Femur (tissue), 1 donor: ENCODE results near the gene COX6B1.
"Not testable (repeated sequence)": the region's sequence is repeated elsewhere in the genome, so short reads cannot be mapped to it uniquely, and the experiment has no call there.

Experiments used
- DNase-seq: peaks from one replicate; pipeline ENCODE4 v3.0.0-alpha.2; 2017

The COX6B1 gene

DNA sequence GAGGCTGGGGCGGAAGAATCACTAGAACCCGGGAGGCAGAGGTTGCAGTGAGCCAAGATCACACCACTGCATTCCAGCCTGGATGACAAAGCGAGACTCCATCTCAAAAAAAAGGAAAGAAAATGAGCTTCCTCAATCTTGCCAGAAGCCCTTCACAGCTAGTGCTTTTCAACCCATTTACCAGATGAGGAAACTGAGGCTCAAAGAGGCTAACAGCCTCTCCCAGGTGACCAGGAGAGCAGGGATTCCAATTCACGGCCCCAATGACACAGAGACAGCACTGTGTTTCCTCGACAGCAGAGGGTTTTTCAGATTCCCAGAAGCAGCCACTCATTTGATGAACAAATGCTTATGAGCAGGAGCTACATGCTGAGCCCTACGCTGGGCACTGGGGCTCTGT lies 21.4 kb downstream of the COX6B1 start:
- no peak for DNase-seq

DNA sequence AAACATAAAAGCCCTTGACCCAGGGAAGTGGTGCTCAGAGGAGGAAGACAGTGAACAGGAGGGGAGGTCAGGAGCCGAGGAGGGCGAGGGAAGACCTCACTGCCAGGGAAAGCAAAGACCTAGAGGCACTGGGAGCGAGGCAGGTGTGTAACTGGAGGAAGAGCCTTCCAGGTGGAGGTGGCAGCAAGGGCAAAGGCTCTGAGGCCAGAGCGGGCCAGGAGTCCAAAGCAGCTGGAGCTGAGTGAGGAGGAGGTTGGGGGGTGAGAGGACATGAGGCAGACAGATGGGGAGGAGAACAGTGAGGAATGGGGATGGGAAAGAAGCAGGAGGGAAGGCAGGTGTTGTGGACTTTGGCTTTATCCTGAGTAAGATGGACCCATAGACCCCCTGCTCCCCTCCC lies 21.9 kb downstream of the COX6B1 start:
- DNase-seq: no peak

DNA sequence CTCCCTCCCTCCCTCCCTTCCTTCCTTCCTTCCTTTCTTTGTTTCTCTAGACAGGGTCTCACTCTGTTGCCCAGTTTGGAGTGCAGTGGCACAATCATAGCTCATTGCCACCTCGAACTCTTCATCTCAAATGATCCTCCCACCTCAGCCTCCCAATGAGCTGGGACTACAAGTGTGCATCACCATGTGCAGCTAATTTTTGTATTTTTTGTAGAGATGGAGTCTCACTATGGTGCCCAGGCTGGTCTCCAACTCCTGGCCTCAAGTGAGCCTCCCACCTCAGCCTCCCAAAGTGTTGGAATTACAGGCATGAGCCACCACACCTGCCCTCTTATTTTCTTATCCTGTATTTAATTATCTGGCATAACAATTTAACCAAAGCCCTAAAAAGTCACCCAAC lies 22.6 kb downstream of the COX6B1 start:
- DNase-seq: no peak

DNA sequence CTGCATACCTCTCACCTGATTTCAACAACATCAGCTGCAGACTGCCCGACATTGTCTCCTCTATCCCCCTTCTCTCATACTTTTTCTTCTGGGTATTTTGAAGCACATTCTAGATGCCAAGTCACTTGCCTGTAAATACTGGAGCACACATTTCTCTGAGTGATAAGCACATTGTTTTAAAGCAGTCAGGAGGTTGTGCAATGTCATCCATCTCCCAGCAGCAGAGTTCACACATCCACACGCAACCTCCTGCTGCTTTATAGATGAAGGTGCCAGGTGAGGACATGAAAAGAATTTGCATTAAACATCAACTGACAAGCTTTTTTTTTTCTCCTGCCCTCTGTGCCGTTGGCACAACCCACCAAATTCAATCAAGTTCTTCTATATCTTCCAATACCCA lies 23.7 kb downstream of the COX6B1 start:
- DNase-seq: no peak

DNA sequence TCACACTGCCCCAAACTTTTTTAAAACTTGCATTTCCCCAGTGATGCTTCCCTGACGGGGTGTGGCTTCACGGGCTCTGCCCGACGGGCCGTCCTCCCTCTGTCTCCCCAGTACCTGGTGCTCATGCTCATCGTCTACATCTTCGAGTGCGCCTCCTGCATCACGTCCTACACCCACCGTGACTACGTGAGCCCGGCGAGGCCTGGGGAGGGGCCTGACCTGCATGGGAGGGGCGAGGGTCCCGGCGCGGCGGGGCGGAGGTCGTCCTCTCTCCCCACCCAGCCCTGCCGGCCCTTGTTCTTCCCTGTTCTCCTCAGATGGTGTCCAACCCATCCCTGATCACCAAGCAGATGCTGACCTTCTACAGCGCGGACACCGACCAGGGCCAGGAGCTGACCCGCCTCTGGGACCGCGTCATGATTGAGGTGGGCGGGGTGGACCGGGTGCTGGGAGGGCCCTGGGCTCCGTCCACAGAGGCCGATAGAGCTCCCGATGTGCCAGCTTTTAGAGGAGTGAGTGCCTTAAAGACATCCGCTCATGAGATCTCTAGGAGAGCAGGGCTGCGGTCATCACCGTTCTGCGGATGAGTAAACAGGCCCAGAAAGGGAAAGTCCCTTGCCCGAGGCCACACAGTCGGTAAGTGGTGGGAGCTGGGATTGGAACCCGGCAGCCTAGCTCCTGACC lies 25.1 kb downstream of the COX6B1 start:
- DNase-seq: no peak

DNA sequence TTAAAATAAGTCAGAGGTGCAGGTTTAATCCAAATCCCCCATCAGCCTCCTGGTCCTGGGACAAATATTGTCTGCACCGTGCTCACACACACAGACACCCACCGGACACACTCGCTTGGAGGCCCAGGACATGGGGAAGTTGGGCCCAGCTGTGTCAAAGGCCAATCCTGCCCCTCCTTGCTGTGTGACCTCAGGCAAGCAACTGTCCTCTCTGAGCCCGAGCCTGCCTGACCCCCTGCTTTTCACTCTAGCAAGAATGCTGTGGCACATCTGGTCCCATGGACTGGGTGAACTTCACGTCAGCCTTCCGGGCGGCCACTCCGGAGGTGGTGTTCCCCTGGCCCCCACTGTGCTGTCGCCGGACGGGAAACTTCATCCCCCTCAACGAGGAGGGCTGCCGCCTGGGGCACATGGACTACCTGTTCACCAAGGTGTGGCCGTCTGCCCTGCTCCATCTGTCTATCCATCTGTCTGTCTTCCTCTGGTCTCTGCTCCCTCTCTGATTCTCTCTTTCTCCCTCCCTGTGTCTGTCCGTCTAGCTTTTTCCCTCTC lies 27.5 kb downstream of the COX6B1 start:
- no peak for DNase-seq

- DNase-seq: no peak
Observed at GRCh38 chr19:35689836-35690235, 41.7 kb downstream of the COX6B1 start.

- not testable (repeated sequence) for DNase-seq
Observed at GRCh38 chr19:35691106-35691505, 43.0 kb downstream of the COX6B1 start.

GRCh38 chr19:35692010-35692409 lies 43.9 kb downstream of the COX6B1 start:
- no peak for DNase-seq

DNA sequence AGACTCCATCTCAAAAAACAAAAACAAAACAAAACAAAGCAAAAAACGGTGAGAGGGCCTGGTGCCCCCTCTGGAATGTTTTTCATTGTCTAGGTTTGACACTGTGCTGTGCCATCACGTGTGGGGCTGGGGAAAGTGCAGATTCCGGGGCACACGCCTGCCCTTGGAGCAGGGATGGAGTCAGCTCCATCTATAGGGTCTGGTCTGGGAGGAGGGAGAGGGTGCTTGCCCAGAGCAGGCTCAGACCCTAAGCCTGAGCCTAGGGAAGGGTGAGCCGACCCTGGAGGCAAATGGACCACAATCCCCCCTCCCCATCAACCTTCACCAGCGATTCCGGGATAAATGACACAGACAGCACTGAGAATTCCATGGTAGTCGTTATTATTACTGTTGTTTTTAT lies 45.3 kb downstream of the COX6B1 start:
- no peak for DNase-seq

DNA sequence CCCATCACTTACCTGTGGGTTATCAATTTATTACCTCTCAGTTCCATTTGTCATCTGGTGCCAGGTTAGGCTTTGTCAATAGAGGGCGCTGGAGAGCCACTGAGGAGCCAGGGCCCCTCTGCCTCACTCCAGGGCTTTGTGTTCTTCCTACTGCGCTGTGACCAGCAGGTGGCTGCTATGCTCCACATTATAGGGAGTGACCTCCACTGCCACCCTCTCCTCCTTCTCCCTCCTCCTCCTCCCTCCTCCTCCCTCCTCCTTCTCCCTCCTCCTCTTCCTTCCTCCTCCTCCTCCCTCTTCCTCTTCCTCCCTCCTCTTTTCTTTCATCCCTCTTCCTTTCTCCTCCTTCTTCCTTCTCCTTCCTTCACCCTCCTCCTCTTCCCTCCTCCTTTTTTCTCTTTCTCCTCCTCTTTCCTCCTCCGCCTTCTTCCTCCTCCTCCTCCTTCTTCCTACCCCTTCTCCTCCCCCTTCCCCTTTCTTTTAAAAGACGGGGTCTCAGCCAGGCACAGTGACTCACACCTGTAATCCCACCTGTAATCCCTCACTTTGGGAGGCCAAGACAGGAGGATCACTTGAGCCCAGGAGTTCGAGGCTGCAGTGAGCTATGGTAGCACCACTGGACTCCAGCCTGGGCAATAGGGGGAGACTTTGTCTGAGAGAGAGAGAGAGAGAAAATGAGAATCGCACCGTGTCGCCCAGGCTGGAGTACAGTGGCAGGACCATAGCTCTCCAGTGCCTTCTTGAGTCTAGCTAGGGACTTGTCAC lies 45.9 kb downstream of the COX6B1 start:
- peak; percentile 90 for DNase-seq

DNA sequence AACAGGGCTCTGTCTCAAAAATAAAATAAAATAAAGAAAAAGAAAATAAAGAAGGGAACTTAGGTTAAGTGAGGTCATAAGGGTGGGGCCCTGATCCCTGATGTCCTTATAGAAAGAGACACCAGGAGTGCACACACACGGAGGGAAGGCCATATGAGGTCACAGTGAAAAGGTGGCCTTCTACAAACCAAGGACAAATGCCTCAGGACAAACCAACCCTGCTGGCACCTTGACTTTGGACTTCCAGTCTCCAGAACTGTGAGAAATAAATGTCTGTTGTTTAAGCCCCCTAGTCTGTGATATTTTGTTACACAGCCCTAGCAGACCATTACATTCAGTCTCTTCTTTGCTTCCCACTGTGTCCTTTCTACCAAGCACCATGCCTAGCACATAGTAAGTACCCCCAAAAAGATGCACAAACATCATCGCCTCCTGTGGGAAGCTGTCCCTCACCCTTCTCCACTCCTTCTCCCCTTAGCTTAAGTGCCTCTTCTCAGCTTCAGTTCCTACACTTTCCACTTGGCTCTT lies 47.8 kb downstream of the COX6B1 start:
- DNase-seq: no peak

GRCh38 chr19:35696835-35697234 lies 48.7 kb downstream of the COX6B1 start:
- no peak for DNase-seq

DNA sequence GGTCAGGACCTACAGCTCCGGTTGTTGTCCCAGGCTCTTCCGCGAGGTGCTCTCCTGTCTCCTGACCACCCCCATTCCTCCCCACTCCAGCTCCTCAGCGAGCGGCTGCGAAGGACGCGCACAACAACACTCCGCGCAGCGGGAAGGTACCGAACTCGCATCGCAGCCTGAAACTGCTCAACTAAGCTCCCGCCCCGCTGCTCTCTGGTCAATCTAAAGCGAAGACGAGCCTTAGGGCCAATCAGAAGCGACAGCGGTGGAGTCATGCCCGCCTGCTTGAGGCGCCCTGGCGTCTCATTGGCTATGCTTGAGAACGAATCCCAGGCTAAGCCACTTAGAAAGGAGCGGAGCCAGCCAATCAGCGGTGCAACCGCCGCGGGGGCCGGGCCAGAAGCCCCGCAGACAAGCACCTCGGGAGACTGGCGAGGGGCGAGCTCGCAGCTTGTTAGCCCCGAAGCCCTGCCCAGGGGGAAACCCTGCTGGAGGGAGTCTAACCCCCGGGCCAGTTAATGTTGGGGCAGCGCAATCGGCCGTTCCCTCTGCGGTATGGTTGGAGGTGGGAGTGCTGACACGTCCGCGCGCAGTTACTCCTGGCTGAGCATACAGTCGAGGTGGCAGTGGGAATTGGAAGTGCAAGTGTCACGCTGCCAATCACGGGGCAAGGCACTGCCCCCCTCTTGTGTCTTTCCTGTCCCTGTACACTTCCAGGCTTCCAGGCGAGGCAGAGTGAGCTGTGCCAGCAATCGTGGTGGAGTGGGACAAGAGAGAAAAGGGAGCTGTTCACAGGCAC lies 54.3 kb downstream of the COX6B1 start:
- peak; percentile 97 for DNase-seq

- no peak for DNase-seq
Observed at GRCh38 chr19:35703343-35703742, 55.2 kb downstream of the COX6B1 start.

DNA sequence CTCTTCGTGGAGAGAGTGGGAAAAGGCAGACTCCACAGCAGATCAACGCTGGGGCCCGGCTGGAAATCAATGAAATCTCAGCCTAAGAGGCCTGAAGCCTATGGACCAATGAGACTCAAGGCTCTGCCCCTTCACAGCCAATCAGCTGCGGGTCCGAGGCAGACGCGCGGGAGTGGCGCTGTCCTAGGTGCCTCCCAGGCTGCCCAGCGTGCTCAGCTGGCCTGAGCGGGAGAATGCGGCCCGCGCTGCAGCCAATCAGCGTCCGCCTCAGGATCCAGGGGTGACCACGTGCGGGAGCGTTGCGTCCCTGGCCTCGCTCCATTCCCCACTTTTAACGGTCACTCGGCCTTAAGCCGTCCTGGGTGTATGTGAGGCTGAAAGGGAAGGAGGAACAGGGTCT lies 56.1 kb downstream of the COX6B1 start, which contains the start of gene ZBTB32:
Gene ZBTB32, plus strand, starts transcription at position 341 of the 400 bp plus-strand sequence. CDS start 10,069 bp downstream, outside the sequence.
- DNase-seq: peak; percentile 61
